NCI-H2196 (cell line): ENCODE results near the gene PM20D1.
"Not testable (repeated sequence)": the region's sequence is repeated elsewhere in the genome, so short reads cannot be mapped to it uniquely, and the experiment has no call there.

Experiments
- DNase-seq: peaks from one replicate; lab custom pipeline; 2025; ENCODE audit not compliant: unreplicated experiment; lab: John Stamatoyannopoulos, UW

The PM20D1 gene

GRCh38 chr1:205849619-205850355 is at the start of gene PM20D1:
Gene PM20D1, minus strand, starts transcription at chr1:205850132. Its CDS starts 60 bp downstream, at chr1:205850072.
- no peak for DNase-seq

DNA sequence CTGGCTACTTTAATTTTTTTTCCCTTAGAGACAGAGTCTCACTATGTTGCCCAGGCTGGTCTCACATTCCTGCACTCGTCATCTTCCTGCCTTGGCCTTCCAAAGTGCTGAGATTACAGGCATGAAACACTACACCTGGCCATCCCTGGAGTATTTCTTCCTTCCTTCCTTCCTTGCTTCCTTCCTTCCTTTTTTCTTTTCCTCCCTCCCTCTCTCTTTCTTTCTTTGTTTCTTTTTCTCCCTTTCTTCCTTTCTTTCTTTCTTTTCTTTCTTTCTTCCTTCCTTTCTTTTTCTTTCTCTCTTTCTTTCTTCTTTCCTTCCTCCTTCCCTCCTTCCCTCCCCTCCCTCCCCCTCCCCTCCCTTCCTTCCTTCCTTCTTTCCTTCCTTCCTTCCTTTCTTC is 46.4 kb upstream of the PM20D1 start:
- DNase-seq = no peak

GRCh38 chr1:205894119-205894518 is 44.2 kb upstream of the PM20D1 start:
- not testable (repeated sequence) for DNase-seq

- not testable (repeated sequence) for DNase-seq
Observed at GRCh38 chr1:205892175-205892574, 42.2 kb upstream of the PM20D1 start.

DNA sequence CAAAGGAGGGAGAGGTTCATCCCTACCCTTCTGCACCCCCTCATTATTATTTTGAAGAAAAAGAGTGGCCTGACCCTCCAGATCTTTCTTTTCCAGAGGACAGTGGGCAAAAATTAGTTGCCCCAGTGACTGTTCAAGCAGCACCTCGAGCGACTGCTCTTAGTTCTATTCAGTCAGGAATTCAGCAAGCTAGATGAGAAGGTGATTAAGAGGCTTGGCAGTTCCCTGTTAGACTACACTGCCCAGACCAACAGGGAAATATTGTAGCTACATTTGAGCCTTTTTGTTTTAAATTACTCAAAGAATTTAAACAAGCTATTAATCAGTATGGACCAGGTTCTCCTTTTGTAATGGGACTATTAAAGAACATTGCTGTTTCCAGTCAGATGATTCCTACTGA is 41.5 kb upstream of the PM20D1 start:
- DNase-seq = not testable (repeated sequence)

DNA sequence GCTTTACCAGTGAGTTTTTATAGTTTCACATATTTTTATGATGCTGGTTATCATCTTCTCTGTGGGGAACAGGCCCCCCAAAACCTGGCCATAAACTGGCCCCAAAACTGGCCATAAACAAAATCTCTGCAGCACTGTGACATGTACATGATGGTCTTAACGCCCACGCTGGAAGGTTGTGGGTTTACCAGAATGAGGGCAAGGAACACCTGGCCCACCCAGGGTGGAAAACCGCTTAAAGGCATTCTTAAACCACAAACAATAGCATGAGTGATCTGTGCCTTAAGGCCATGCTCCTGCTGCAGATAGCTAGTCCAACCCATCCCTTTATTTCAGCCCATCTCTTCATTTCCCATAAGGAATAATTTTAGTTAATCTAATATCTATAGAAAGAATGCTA is 40.7 kb upstream of the PM20D1 start:
- DNase-seq = not testable (repeated sequence)

GRCh38 chr1:205889706-205890105 is 39.8 kb upstream of the PM20D1 start:
- not testable (repeated sequence) for DNase-seq

DNA sequence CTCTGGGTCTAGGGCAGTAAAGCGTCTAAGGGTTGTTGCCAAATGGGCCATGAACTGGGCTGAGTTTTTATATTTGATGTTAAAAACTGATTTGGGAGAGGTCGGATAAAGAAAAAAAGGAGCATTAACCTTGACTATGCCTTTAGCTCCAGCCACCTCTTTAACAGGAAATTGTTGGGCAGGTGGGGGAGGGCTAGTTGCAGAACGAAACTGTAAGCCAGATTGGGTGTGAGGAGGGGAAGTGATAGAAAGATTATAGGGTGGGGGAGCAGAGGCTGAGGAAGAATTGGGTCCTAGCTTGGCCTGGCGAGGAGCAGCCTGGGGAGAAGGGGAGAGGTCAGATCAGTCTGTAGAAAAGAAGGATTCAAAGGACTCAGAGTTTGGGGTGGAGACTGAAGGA is 39.1 kb upstream of the PM20D1 start:
- DNase-seq = not testable (repeated sequence)

DNA sequence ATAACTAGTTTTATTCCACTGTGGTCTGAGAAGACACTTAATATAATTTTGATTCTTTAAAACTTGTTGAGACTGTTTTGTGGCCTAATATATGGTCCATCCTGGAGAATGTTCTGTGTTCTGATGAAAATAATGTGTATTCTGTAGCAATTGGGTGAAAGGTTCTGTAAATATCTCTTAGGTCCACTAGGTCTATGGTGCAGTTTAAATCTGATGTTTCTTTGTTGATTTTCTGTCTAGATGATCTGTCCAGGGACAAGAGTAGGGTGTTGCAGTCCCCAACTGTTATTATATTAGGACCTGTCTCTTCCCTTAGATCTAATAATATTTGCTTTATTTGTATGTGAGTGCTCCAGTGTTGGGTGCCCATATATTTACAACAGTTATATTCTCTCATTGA is 33.9 kb upstream of the PM20D1 start:
- DNase-seq = no peak

- DNase-seq = no peak
Observed at GRCh38 chr1:205880923-205881322, 31.0 kb upstream of the PM20D1 start.

DNA sequence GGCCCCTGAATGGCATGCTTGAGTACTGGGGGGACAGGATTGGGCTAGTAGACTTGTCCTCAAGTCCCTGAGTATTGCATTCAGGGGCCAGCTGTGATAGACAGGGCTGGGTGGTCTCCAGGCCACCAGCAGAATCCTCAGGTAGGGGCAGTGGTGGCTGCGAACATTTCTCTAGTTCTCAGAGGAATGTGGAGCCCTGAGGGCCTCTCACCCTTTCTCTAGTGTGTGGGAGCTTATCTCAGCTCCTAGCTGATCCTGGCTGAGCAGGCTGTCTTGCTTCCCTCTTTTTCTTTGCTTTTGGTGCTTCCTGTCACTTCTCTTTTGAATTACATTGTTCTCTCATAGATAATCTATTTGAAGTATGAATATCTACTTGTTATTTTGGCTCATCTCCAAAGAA is 30.0 kb upstream of the PM20D1 start:
- DNase-seq = no peak

GRCh38 chr1:205878026-205878425 is 28.1 kb upstream of the PM20D1 start:
- no peak for DNase-seq

DNA sequence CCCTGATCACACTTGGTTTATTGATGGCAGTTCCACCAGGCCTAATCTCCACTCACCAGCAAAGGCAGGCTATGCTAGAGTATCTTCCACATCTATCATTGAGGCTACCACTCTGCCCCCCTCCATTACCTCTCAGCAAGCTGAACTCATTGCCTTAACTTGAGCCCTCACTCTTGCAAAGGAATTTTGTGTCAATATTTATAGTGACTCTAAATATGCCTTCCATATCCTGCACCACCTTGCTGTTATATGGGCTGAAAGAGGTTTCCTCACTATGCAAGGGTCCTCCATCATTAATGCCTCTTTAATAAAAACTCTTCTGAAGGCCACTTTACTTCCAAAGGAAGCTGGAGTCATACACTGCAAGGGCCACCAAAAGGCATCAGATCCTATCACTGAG is 23.2 kb upstream of the PM20D1 start:
- not testable (repeated sequence) for DNase-seq

GRCh38 chr1:205870236-205870635 is 20.3 kb upstream of the PM20D1 start:
- DNase-seq = no peak

DNA sequence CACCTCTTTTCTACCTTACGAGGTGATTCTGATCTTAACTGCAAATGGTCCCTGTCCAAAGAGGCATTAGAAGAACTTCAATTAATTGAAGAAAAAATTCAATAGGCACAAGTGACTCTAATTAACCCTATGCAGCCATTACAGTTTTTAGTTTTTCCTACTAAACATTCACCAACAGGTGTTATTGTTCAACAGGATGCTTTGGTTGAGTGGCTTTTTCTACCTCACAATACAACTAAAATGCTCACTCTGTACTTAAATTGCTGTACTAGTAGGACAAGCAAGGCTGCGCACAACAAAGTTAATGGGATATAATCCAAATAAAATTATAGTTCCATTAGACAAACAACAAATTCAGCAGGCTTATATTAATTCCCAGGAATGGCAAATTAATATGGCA is 11.6 kb upstream of the PM20D1 start:
- DNase-seq = no peak

- DNase-seq = no peak
Observed at GRCh38 chr1:205858141-205858961, 8.4 kb upstream of the PM20D1 start.

GRCh38 chr1:205857501-205857900 is 7.6 kb upstream of the PM20D1 start:
- not testable (repeated sequence) for DNase-seq

DNA sequence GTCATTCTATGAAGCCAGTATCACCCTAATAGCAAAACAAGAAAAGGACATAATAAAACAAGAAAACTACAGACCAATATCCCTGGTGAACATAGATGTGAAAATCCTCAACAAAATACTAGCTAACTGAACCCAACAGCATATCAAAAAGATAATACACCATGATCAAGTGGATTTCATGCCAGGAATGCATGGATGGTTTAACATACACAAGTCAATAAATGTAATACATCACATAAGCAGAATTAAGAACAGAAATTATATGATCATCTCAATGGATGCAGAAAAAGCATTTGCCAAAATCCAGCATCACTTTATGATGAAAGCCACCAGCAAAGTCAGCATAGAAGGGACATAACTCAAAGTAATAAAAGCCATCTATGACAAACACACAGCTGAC is 6.5 kb upstream of the PM20D1 start:
- no peak for DNase-seq

GRCh38 chr1:205852969-205853368 is 3.0 kb upstream of the PM20D1 start:
- no peak for DNase-seq

DNA sequence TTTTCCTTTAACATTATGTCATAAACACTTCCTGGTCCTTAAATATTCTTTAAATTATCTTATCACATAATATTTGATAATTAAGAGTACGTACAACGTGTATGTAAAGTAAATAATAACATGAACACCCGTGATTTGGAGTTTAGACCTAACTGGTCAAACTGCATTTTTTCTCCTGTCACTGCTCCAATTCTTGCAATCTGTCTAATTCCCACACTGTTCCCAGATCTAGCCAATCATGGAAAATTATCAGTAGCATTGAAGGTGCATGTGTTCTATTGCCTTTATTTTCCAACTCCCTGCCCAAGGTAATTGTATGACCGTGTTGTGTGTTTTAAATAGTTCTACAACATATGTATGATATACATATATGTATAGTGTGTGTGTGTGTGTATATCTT is 2.1 kb upstream of the PM20D1 start:
- DNase-seq = no peak

DNA sequence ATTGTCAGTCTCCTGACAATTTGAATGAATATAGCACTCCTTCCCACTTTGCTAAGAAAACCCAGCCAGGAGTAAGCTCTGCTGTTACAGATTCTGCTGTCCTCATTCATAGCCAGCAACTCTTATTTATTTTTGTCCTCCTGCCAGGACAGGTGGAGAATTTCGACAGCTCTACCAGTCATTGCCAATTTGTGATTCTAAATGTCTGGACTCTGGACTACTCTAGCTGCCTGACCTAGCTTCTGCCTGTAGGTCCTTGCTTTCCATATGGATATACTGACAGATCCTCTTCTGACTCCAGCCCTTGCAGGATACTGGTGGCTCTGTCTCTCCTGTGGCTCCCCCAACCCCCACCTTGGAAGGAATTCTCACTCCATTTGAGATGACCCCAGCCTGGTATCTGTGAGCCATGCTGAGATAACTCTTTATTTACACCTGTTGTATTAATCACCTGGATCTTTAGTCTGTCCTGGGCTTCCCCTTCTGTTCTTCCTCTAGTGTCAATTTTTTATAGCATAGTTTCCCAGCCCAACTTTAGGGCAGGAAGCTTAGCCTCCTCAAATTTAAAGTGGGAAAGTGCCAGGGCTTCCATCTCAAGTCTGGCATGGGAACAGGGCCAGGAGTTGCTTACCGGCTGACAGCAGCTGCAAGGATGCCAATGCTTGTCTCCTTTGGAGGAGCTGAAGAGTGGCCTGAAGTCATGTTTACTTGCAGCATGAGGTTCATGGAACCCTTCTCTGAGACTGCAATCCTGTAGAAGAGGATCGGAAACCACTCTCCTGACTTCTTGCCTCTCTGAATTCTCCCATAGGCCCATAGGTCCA is 6.7 kb downstream of the PM20D1 start:
- peak; percentile 17 for DNase-seq
